Measurements from ENCODE around the gene TNFRSF25. TPM values are rescaled to one million over a fixed set of nuclear protein-coding genes. Genes with fewer than 3 reads are reported as not detected.

The TNFRSF25 gene
- total and polyA plus RNA-seq, 10 of the 15 experiments (the other 5 are each of a cell fraction or from before 2014, with no cell fraction given), result 0.23 to 8.6 (median 0.46) TPM; not detected in 5

GRCh38 chr1:6447818-6448748 lies 17.9 kb downstream of the TNFRSF25 start:
- Histone ChIP-seq H3K4me2 (ENCODE audit: control insufficient read depth, insufficient read depth) (peak overlapping the region; percentile 55), H3K79me2 (ENCODE audit: control insufficient read depth, insufficient read depth, low read length) (no peaks in the 10 kb centered on the region), H3K27me3 (replicated peaks in 1 of 2; ENCODE audit: control insufficient read depth in 2 of 2, insufficient read depth in 2 of 2, low read length in 1 of 2) (peaks cover 5 to 6% of the 10 kb centered on the region in 2 experiments; a peak in 3 of 4 replicates), H3K9me3 (replicated peaks; ENCODE audit: control insufficient read depth, insufficient read depth, low read length) (no peaks in the 10 kb centered on the region), H4K20me1 (ENCODE audit: control insufficient read depth, insufficient read depth) (no peaks in the 10 kb centered on the region), H3K9ac (ENCODE audit: control insufficient read depth, insufficient read depth, low read length) (no peak overlapping the region), H3K36me3 (ENCODE audit: control insufficient read depth in 2 of 2, insufficient read depth in 2 of 2, low read length in 1 of 2) (no peaks in the 10 kb centered on the region), H3K27ac (ENCODE audit: control insufficient read depth, insufficient read depth) (no peak overlapping the region), H2AFZ (ENCODE audit: control insufficient read depth, low read depth, low read length) (no peak overlapping the region), H3K4me1 (ENCODE audit: control insufficient read depth, insufficient read depth, low read length) (no peaks in the 10 kb centered on the region; the same call in 1 of the 2 replicates), H3K4me3 (no peak overlapping the region)
- ChIA-PET SMC1A (ENCODE audit: uncharacterized antibody, unreplicated experiment) (no interaction called here), POLR2A (no interaction called here), CTCF (interaction anchor here (1.3 to 1.6 kb wide), 3 partner anchors 10 to 100 kb away, joined by 3 to 5 read pairs (median 5); no protein-coding TSS in a partner anchor), RAD21 (ENCODE audit: unreplicated experiment) (no interaction called here)
- ATAC-seq, result peak; percentile 30
- TF ChIP-seq KAT2A (conservative IDR thresholded peaks at IDR 0.05; ENCODE audit: control insufficient read depth, low read depth, low read length) (no peak), SUZ12 (IDR thresholded peaks at IDR 0.05; ENCODE audit: unreplicated experiment) (peak; percentile 24)
- no TSS peak for BruUV-seq (replicated peaks)
- WGBS (ENCODE audit: insufficient coverage, insufficient replicate concordance, low lambda C conversion rate, missing lambda C conversion rate), result 15% methylated on average over 39 of the region's 68 CpGs
- FAIRE-seq, result no peak
- in situ Hi-C loops (cut with MboI) (no loop called here), intact Hi-C loops (cut with micrococcal nuclease; ENCODE audit: unreplicated experiment) (no loop called here)
- DNase-seq (ENCODE audit: low read depth, low spot score), result no peak

GRCh38 chr1:6447016-6447817 lies 18.8 kb downstream of the TNFRSF25 start:
- Histone ChIP-seq H3K27me3 (replicated peaks in 1 of 2; ENCODE audit: control insufficient read depth in 2 of 2, insufficient read depth in 2 of 2, low read length in 1 of 2) (peaks cover 5 to 6% of the 10 kb centered on the region in 2 experiments; a peak in 3 of 4 replicates), H4K20me1 (ENCODE audit: control insufficient read depth, insufficient read depth) (no peaks in the 10 kb centered on the region), H3K27ac (ENCODE audit: control insufficient read depth, insufficient read depth) (no peak overlapping the region), H3K4me3 (no peak overlapping the region), H3K4me1 (ENCODE audit: control insufficient read depth, insufficient read depth, low read length) (no peaks in the 10 kb centered on the region; the same call in 1 of the 2 replicates), H3K9me3 (replicated peaks; ENCODE audit: control insufficient read depth, insufficient read depth, low read length) (no peaks in the 10 kb centered on the region), H3K4me2 (ENCODE audit: control insufficient read depth, insufficient read depth) (peak overlapping the region; percentile 55), H3K79me2 (ENCODE audit: control insufficient read depth, insufficient read depth, low read length) (no peaks in the 10 kb centered on the region), H3K9ac (ENCODE audit: control insufficient read depth, insufficient read depth, low read length) (no peak overlapping the region), H2AFZ (ENCODE audit: control insufficient read depth, low read depth, low read length) (no peak overlapping the region), H3K36me3 (ENCODE audit: control insufficient read depth in 2 of 2, insufficient read depth in 2 of 2, low read length in 1 of 2) (no peaks in the 10 kb centered on the region)
- SMC1A ChIA-PET (ENCODE audit: uncharacterized antibody, unreplicated experiment), result no interaction called here
- 3% methylated on average over 58 of the region's 67 CpGs for WGBS (ENCODE audit: insufficient coverage, insufficient replicate concordance, low lambda C conversion rate, missing lambda C conversion rate)
- POLR2A ChIA-PET, result no interaction called here
- in situ Hi-C loops (cut with MboI), result no loop called here
- BruUV-seq (replicated peaks), result no TSS peak
- TF ChIP-seq MTA3 (IDR thresholded peaks at IDR 0.05; ENCODE audit: borderline replicate concordance, low read length) (no peak), BHLHE40 (IDR thresholded peaks at IDR 0.05; ENCODE audit: borderline replicate concordance in 1 of 2, low read depth in 2 of 2, low read length in 1 of 2) (peak in 1 of 2 experiments; percentile 48; a peak in 1 of 4 replicates), RB1 (IDR thresholded peaks at IDR 0.05; ENCODE audit: borderline replicate concordance) (no peak), JUNB (IDR thresholded peaks at IDR 0.05) (no peak), YBX1 (IDR thresholded peaks at IDR 0.05) (no peak), BCL11A (IDR thresholded peaks at IDR 0.05; ENCODE audit: low read depth, low read length) (no peak), SUZ12 (IDR thresholded peaks at IDR 0.05; ENCODE audit: unreplicated experiment) (peak; percentile 30), DPF2 (IDR thresholded peaks at IDR 0.05) (no peak), EED (IDR thresholded peaks at IDR 0.05; ENCODE audit: low read depth) (no peak)
- intact Hi-C loops (cut with micrococcal nuclease; ENCODE audit: unreplicated experiment), result no loop called here
- RAD21 ChIA-PET (ENCODE audit: unreplicated experiment), result no interaction called here
- peak; percentile 23 for FAIRE-seq
- CTCF ChIA-PET, result interaction anchor here (1.3 to 1.5 kb wide), 2 partner anchors 9 to 43 kb away, joined by 3 to 5 read pairs; no protein-coding TSS in a partner anchor
- no peak for DNase-seq (ENCODE audit: low read depth, low spot score)
- ATAC-seq, result no peak
